Cardiac fibroblast (primary cell): Measurements from ENCODE around the gene MPDU1.

Experiments used
- DNase-seq, 2 donors: peaks; one replicate each; pipeline versions ENCODE4 v3.0.0 to v3.0.0-alpha.2; 2010; ENCODE audit warnings: low read depth in 2 of 2
- H3K4me3 ChIP-seq, 2 donors: replicated peaks in 1 of 2; 1 replicate in 1 of 2; 2 replicates in 1 of 2; pipeline ENCODE4 v1.5.1; 2011; ENCODE audit warnings: low read depth in 2 of 2, low read length in 2 of 2, mild to moderate bottlenecking in 2 of 2, moderate library complexity in 1 of 2
- TF ChIP-seq, protein P1 (sequence below): IDR thresholded peaks from one replicate; pipeline ENCODE4 v1.5.1; 2011; ENCODE audit warnings: low read depth, mild to moderate bottlenecking, low read length, inconsistent platforms

MPDU1 gene

DNA sequence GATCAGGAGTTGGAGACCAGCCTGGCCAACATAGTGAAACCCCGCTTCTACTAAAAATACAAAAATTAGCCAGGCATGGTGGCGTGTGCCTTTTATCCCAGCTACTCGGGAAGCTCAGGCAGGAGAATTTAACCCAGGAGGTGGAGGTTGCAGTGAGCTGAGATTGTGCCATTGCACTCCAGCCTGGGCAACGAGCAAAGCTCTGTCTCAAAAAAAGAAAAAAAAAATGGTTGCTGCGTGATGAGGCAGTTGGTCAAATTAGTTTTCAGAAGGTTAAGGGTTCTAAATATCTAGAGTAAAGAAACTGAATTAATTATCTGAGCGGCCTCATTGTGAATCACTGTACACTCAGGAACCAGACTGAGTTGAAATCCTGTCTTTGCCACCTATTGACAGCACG lies 7.7 kb upstream of the MPDU1 start:
- TF ChIP-seq, protein P1, sequence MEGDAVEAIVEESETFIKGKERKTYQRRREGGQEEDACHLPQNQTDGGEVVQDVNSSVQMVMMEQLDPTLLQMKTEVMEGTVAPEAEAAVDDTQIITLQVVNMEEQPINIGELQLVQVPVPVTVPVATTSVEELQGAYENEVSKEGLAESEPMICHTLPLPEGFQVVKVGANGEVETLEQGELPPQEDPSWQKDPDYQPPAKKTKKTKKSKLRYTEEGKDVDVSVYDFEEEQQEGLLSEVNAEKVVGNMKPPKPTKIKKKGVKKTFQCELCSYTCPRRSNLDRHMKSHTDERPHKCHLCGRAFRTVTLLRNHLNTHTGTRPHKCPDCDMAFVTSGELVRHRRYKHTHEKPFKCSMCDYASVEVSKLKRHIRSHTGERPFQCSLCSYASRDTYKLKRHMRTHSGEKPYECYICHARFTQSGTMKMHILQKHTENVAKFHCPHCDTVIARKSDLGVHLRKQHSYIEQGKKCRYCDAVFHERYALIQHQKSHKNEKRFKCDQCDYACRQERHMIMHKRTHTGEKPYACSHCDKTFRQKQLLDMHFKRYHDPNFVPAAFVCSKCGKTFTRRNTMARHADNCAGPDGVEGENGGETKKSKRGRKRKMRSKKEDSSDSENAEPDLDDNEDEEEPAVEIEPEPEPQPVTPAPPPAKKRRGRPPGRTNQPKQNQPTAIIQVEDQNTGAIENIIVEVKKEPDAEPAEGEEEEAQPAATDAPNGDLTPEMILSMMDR = no peak
- DNase-seq = no peak
- peak overlapping the region in 1 of 2 donors; percentile 99 for H3K4me3 ChIP-seq

DNA sequence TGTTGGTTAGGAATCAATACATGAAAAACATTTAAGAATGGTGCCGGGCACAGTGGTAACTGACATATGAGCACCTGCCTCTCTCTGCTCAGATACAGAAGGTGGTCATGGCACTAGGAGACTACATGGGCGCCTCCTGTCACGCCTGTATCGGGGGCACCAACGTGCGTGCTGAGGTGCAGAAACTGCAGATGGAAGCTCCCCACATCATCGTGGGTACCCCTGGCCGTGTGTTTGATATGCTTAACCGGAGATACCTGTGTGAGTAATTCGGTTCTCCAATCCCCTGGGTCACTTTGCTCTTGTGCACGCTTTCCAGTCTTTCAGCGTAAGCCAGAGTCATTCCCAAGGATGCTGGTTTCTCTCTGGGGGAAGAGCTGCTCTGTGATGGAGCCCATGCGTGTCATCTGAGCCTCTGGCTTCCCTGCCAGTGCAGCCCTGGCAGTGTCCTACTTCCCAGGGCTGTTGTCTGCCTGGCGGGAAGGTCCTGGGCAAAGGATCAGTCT lies 7.2 kb upstream of the MPDU1 start:
- TF ChIP-seq, protein P1 = no peak
- no peak for DNase-seq
- no peak overlapping the region for H3K4me3 ChIP-seq

DNA sequence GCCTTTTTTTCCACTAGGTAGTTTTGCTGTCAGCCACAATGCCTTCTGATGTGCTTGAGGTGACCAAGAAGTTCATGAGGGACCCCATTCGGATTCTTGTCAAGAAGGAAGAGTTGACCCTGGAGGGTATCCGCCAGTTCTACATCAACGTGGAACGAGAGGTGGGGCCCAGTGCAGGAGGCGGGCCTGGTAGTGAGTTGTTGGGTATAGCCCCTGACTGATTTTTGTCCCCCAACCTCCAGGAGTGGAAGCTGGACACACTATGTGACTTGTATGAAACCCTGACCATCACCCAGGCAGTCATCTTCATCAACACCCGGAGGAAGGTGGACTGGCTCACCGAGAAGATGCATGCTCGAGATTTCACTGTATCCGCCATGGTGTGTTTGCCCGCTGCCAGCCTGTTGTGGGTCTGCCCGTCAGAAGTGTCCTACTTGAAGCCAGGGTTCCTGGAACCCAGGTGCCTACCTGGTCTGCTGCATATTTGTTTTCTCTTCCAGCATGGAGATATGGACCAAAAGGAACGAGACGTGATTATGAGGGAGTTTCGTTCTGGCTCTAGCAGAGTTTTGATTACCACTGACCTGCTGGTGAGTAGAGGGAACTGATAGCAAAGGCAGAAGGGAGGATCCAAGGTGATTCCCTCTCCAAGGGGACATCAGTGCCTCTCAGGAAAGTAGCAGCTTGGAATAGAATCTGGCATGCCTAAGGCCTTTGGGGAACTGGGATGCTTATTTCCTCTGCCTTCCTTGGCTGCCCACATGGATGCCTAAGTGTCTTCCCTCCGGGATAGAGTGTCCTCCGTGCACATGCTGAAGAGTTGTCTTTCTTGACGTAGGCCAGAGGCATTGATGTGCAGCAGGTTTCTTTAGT lies 6.1 kb upstream of the MPDU1 start:
- no peak for DNase-seq
- TF ChIP-seq, protein P1 = no peak
- H3K4me3 ChIP-seq = no peak overlapping the region

DNA sequence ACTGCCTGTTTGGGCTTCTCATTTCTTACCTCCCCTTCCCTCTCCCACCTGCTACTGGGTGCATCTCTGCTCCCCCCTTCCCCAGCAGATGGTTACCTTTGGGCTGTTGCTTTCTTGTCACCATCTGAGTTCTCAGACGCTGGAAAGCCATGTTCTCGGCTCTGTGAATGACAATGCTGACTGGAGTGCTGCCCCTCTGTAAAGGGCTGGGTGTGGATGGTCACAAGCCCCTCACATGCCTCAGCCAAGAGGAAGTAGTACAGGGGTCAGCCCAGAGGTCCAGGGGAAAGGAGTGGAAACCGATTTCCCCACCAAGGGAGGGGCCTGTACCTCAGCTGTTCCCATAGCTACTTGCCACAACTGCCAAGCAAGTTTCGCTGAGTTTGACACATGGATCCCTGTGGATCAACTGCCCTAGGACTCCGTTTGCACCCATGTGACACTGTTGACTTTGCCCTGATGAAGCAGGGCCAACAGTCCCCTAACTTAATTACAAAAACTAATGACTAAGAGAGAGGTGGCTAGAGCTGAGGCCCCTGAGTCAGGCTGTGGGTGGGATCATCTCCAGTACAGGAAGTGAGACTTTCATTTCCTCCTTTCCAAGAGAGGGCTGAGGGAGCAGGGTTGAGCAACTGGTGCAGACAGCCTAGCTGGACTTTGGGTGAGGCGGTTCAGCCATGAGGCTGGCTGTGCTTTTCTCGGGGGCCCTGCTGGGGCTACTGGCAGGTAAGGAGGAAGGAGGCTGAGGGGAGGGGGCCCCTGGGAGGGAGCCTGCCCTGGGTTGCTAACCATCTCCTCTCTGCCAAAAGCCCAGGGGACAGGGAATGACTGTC lies 4.4 kb upstream of the MPDU1 start, which contains the start of gene CD68:
CD68 (plus strand) TSS at position 638 of the 833 bp plus-strand sequence; CDS start at position 678, 40 bp downstream.
- TF ChIP-seq, protein P1 = no peak
- H3K4me3 ChIP-seq = peak within 1 kb of the TSS in 1 of 2 donors; percentile 25
- peak; percentile 92 to 96 for DNase-seq

DNA sequence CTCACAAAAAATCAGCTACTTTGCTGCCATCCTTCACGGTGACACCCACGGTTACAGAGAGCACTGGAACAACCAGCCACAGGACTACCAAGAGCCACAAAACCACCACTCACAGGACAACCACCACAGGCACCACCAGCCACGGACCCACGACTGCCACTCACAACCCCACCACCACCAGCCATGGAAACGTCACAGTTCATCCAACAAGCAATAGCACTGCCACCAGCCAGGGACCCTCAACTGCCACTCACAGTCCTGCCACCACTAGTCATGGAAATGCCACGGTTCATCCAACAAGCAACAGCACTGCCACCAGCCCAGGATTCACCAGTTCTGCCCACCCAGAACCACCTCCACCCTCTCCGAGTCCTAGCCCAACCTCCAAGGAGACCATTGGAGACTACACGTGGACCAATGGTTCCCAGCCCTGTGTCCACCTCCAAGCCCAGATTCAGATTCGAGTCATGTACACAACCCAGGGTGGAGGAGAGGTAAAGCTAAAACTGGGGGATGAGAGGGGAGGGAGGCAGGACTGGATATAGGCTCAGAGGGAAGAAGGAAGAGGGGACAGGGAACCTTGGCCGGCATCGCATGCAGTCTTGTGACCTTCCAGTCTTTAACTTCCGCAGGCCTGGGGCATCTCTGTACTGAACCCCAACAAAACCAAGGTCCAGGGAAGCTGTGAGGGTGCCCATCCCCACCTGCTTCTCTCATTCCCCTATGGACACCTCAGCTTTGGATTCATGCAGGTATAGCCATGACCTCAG lies 3.6 kb upstream of the MPDU1 start:
- TF ChIP-seq, protein P1 = no peak
- peak overlapping the region in 1 of 2 donors; percentile 25 for H3K4me3 ChIP-seq
- DNase-seq = no peak
